D721Med (cell line): ENCODE results near the gene C8A.

ENCODE experiments used
- DNase-seq: peaks from one replicate; pipeline ENCODE4 v3.0.0; 2011; ENCODE audit warnings: low spot score; ENCODE audit not compliant: insufficient read length
- FAIRE-seq: peaks from 2 replicates; lab custom pipeline; 2011; peaks lifted over from hg19 to GRCh38; lab: Jason Lieb, UNC
- CTCF ChIP-seq: IDR thresholded peaks from 2 replicates; pipeline ENCODE4 v1.5.1; 2012; ENCODE audit warnings: mild to moderate bottlenecking, control low read depth; ENCODE audit not compliant: insufficient read depth; ENCODE audit errors: missing control alignments

C8A gene

GRCh38 chr1:56836359-56836758, 18.2 kb upstream of the C8A start:
- FAIRE-seq (no peak), DNase-seq (no peak)
- TF ChIP-seq CTCF: no peak

DNA sequence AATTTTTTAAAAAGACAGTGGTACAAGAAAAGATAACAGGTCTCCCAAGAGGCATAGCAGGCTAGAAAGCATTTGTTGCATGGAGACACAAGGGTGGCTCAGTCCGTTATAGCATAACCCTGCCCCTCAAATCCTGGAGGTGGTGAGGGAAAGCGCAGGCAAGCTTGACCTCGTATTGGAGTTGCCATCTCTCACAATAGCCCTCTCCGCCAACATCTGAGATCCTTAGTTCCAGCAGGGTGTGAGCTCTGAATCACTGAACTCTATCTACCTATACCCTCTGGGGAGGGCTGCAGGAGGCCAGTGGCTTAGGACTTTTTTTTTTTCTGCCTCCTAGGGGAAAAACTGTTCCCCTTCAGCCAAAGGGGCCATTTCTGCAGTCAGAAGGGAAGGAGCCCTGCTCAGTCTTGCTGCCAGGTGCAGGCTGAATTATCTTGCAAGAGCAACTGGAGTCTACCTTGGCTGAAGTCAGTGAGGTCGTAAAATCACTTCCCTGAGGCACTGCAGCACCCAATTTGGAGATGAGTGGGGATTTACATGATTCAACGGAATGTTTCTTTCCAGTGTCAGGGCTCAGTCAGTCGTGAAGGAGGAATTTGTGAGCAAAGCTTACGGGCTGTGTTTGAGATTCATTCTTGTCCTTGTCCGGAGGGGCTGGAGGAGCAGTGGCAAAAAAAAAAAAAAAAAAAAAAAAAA, 17.2 kb upstream of the C8A start:
- DNase-seq (no peak), FAIRE-seq (no peak)
- no peak for TF ChIP-seq CTCF

DNA sequence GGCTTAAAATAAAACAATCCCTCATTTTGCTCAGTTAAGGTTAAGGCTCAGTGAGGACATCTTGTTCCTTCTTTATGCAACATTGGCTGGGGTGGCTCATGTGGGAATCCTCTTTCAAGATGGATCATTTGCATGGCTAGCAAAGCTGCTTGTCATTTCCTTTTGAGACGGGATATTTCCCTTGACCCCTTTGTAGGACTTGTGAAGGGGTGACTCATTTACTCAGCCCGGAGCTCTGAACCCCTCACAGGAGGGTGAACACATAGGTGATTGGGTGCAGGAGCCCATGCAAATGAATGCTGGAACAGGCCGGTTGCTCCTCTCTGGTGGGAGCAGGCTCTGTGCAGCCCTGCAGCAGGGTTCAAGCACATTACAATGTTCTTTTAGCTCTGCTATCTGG, 15.8 kb upstream of the C8A start:
- no peak for TF ChIP-seq CTCF
- DNase-seq (no peak), FAIRE-seq (no peak)

DNA sequence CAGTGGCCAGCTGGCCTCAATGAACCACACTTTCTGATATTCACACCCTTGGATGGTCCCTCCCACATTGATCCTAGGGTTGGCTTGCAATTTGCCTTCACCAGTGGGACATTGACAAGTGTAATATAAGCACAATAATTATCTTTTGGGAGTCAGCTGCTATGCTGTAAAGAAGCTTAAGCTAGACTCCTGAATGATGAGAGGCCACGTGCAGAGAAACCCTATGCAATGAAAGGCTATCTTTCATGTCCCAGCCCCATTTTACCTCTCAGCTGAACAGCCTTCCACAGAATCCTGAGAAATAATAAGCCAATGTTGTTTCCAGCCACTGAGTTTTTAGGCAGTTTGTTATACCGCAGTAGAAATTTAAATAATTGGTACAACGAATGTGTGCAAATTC, 11.1 kb upstream of the C8A start:
- no peak for DNase-seq
- no peak for FAIRE-seq
- TF ChIP-seq CTCF: no peak

- no peak for TF ChIP-seq CTCF
- DNase-seq (no peak), FAIRE-seq (no peak)
Observed at GRCh38 chr1:56844545-56845136, 10.0 kb upstream of the C8A start.

- no peak for FAIRE-seq
- no peak for DNase-seq
- no peak for TF ChIP-seq CTCF
Observed at GRCh38 chr1:56845343-56845742, 9.3 kb upstream of the C8A start.

- no peak for TF ChIP-seq CTCF
- no peak for FAIRE-seq
- no peak for DNase-seq
Observed at GRCh38 chr1:56849750-56850149, 4.8 kb upstream of the C8A start.
